ENCODE results near the gene ST6GALNAC6. TPM values are rescaled to one million over a fixed set of nuclear protein-coding genes. Genes with fewer than 3 reads are reported as not detected.

The ST6GALNAC6 gene
- total and polyA plus RNA-seq, 10 of the 15 experiments (the other 5 are each of a cell fraction or from before 2014, with no cell fraction given) = 0.40 to 27.0 (median 16.8) TPM

DNA sequence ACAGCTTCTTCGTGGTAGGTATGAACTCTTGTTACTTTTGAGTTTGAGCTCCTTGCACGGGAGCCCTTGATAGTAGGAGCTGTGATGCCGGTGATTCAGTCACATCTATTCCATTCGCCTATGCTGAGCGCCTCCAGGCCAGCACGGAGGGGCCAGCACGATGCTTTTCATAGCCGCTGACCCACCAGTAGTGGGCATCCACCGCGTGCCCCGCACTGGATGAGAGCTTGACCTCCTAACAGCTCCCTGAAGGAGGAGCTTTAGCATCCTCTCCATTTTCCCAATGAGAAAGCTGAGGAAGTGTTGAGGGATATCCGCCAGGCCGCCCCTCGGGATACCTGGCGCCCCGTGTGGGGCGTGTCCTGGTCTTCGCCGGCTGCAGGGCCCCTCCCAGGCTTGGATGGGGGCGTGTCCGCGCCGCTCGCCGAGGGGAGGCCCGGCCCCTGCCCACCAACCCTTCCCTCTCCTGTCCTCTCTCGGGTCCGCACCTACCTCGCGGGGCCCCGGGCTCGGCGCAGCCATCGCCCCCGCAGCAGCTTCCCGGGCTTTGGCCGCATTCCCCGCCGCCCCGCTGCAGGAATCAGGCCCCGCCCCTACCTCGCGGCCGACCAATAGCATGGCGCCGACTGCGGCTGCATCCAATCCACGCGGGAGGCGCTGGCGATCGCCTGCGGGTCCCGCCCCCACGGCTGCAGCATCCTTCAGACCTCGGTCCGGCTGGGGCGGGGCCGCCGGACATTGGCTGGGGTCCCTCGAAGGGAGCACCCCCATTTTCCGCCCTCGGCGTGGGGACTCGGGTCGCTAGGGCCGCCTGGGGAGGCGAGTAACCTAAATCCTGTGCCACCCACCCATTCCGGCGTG lies 31.1 kb upstream of the ST6GALNAC6 start, which contains the start of gene PIP5KL1 (continued):
- TF ChIP-seq, protein P1, sequence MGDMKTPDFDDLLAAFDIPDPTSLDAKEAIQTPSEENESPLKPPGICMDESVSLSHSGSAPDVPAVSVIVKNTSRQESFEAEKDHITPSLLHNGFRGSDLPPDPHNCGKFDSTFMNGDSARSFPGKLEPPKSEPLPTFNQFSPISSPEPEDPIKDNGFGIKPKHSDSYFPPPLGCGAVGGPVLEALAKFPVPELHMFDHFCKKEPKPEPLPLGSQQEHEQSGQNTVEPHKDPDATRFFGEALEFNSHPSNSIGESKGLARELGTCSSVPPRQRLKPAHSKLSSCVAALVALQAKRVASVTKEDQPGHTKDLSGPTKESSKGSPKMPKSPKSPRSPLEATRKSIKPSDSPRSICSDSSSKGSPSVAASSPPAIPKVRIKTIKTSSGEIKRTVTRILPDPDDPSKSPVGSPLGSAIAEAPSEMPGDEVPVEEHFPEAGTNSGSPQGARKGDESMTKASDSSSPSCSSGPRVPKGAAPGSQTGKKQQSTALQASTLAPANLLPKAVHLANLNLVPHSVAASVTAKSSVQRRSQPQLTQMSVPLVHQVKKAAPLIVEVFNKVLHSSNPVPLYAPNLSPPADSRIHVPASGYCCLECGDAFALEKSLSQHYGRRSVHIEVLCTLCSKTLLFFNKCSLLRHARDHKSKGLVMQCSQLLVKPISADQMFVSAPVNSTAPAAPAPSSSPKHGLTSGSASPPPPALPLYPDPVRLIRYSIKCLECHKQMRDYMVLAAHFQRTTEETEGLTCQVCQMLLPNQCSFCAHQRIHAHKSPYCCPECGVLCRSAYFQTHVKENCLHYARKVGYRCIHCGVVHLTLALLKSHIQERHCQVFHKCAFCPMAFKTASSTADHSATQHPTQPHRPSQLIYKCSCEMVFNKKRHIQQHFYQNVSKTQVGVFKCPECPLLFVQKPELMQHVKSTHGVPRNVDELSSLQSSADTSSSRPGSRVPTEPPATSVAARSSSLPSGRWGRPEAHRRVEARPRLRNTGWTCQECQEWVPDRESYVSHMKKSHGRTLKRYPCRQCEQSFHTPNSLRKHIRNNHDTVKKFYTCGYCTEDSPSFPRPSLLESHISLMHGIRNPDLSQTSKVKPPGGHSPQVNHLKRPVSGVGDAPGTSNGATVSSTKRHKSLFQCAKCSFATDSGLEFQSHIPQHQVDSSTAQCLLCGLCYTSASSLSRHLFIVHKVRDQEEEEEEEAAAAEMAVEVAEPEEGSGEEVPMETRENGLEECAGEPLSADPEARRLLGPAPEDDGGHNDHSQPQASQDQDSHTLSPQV (IDR thresholded peaks at IDR 0.05) = no peak
- TF ChIP-seq KDM1A (IDR thresholded peaks at IDR 0.05; ENCODE audit: borderline replicate concordance) (no peak), IRF4 (IDR thresholded peaks at IDR 0.05; ENCODE audit: low read depth, low read length) (no peak), BMI1 (IDR thresholded peaks at IDR 0.05; ENCODE audit: borderline replicate concordance) (no peak), MTA3 (IDR thresholded peaks at IDR 0.05; ENCODE audit: borderline replicate concordance, low read length) (0 out of 2 replicates have a peak, but pooled peaks have one; percentile 37), POLR2AphosphoS5 (IDR thresholded peaks at IDR 0.05; ENCODE audit: low read length) (no peak), MYC (IDR thresholded peaks at IDR 0.05; ENCODE audit: insufficient read depth, insufficient read length, insufficient replicate concordance, low read length, severe bottlenecking) (no peak), RELA (IDR thresholded peaks at IDR 0.05; ENCODE audit: borderline replicate concordance, partially characterized antibody) (no peak), RAD21 (IDR thresholded peaks at IDR 0.05; ENCODE audit: insufficient read depth, low read depth, low read length) (no peak), NBN (IDR thresholded peaks at IDR 0.05) (no peak), WRNIP1 (IDR thresholded peaks at IDR 0.05; ENCODE audit: borderline replicate concordance, low read depth, low read length) (no peak), POLR2A (IDR thresholded peaks at IDR 0.05; ENCODE audit: low read depth, low read length) (peak; percentile 51; the same call in 1 of the 2 replicates), STAT1 (conservative IDR thresholded peaks at IDR 0.05) (no peak), LARP7 (IDR thresholded peaks at IDR 0.05) (peak; percentile 69; the same call in 1 of the 2 replicates), RB1 (IDR thresholded peaks at IDR 0.05; ENCODE audit: borderline replicate concordance) (peak; percentile 59; the same call in 1 of the 2 replicates), EZH2 (IDR thresholded peaks at IDR 0.05; ENCODE audit: borderline replicate concordance, control insufficient read depth, low read depth, low read length) (no peak), CBX5 (IDR thresholded peaks at IDR 0.05; ENCODE audit: low read depth) (no peak), RCOR1 (conservative IDR thresholded peaks at IDR 0.05; ENCODE audit: low read depth, low read length) (no peak), ZBTB4 (CRISPR knock-in tag; IDR thresholded peaks at IDR 0.05) (no peak), ZNF217 (IDR thresholded peaks at IDR 0.05) (no peak)
- TF ChIP-seq, protein P2, sequence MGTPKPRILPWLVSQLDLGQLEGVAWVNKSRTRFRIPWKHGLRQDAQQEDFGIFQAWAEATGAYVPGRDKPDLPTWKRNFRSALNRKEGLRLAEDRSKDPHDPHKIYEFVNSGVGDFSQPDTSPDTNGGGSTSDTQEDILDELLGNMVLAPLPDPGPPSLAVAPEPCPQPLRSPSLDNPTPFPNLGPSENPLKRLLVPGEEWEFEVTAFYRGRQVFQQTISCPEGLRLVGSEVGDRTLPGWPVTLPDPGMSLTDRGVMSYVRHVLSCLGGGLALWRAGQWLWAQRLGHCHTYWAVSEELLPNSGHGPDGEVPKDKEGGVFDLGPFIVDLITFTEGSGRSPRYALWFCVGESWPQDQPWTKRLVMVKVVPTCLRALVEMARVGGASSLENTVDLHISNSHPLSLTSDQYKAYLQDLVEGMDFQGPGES (IDR thresholded peaks at IDR 0.05) = peak; percentile 56; the same call in 1 of the 2 replicates

Measured in GM12878 (cell line).